GM18517 (cell line): ENCODE results near the gene KRT7.
"Not testable (repeated sequence)": the region's sequence is repeated elsewhere in the genome, so short reads cannot be mapped to it uniquely, and the experiment has no call there.

Experiments used
- ATAC-seq: cut with Tn5 transposase; IDR thresholded peaks from one replicate; pipeline ENCODE4 v1.9.1; 2021; ENCODE audit warnings: mild to moderate bottlenecking, moderate library complexity; ENCODE audit not compliant: unreplicated experiment

The KRT7 gene

DNA sequence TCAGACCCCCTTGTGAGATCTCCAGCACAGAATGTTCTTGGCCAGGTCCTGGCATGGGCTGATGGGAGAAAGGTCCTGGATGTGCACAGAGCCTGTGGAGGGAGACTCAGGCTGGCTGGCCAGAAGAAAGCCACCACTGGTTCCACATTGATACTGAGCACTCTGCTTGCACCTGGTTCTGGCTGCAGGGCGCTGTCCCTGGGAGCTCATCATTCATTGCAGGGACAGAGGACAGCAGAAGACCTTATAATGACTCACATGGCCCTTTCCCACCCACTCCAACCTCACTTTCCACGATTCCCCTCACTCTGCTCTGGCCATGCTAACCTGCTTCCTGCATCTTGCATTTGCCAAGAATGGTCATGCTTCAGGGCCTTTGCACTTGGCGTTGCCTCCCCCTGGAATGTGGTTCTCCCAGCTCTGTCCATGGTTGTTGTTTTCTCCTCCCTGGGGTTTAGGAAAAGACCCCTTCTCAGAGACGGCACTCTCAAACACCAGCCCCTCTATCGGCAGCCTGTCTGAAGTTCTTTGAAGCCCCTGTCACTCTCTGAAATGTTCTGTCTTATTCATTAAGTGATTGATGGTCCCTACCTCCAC, 10.3 kb downstream of the KRT7 start:
- ATAC-seq: no peak

DNA sequence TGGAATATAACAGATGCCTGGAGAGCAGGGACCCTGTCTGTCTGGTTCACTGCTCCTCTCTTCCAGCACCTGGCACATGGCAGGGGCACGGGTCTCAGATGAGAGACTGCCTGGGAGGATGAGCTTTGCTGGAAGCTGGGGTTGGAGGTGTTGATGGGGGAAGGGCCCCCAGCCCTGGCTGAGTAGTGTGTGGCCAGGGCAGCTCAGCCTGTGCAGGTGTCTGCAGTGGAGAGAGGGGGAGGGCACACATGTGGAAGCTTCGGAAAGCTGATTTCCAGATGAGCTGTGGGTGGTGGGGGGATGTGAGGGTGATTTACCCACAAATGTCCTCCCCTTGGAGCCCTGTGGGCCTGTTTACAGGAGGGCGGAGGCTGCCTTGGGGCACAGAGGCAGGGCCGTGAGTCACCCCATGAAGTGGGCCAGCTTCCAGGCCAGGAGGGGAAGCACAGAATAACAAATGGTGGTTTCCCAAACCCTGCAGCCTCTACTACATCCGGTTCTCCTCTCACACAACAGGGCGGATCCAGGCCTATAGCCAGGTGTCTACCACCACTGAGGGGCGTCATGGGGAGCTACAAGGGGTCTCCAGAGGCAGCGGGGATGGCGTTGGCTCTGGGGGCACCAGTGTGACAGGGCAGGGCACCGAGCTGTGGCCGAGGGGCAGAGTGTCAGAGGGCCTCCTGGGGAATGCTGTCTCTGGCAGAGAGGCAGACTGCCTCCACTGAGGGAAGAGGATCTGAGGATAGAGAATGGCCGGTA, 11.0 kb downstream of the KRT7 start:
- peak; percentile 92 for ATAC-seq

DNA sequence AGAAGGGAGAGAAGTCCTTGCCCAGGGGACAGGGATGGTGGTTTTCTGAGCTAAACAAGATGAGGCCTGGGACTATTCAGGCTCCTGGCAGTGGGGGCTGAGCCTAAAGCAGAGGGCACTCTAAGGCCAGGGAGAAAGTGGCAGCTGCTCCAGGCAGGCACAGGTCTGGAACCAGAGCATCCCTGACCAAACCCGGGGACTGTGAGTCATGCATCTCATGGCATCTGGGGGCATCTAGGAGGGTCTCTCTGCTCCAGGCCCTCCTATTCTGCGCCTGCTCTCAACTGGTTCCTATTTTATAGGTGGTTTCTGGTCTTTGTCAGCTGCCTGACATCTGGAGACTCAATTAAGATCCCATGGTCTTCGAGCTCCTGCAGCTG, 11.6 kb downstream of the KRT7 start:
- no peak for ATAC-seq

DNA sequence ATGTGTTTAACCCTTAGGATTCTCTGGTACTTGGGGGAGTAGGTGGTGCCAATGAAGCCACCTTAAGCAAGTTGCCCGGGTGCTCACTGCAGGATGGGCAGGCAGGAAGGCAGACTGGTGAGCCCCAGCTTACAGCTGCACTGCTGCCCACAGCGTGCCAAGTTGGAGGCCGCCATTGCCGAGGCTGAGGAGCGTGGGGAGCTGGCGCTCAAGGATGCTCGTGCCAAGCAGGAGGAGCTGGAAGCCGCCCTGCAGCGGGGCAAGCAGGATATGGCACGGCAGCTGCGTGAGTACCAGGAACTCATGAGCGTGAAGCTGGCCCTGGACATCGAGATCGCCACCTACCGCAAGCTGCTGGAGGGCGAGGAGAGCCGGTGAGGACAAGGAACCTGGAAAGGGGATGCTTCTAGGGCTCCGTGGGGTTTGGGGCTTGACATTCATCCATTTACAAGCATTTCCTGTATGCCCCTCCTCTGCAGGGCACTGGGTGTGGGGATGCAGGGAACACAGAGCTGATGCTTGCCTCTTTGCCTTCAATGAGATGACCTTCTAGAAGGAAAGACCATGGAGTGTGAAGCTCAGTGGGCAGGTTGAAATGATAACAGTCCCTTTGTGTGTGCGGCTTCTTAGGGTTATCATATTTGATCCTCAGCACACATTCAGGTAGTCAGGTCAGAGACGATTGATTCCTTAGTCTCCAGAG, 12.4 kb downstream of the KRT7 start:
- no peak for ATAC-seq

DNA sequence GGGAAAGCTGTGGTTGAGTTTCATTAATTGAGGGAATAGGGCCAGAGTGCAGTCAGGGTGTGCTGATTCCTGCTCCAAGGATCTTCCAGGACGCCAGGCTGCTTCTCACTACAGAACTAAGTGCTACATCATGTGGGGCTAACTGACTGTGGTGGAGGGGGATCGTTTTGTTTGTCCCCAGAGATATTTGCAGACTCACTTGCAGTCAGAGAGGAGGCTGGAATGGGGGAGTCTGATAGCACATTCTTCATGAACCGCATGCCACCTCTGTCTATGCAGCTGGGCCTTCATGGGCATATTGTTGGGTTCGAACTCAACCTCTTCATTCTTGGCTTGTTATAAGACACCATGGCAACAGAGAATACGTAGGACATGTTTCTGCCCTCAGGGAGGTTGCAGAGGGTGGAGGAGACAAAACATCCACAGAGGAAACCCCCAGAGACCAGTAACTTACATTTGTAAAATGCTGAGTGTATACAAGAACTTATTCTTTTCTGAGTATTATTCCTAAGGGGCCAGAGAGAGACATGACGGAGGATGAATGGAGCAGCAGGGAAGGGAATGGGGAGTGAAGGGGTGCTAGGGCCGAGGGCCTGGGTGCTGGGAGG, 13.0 kb downstream of the KRT7 start:
- ATAC-seq: no peak

DNA sequence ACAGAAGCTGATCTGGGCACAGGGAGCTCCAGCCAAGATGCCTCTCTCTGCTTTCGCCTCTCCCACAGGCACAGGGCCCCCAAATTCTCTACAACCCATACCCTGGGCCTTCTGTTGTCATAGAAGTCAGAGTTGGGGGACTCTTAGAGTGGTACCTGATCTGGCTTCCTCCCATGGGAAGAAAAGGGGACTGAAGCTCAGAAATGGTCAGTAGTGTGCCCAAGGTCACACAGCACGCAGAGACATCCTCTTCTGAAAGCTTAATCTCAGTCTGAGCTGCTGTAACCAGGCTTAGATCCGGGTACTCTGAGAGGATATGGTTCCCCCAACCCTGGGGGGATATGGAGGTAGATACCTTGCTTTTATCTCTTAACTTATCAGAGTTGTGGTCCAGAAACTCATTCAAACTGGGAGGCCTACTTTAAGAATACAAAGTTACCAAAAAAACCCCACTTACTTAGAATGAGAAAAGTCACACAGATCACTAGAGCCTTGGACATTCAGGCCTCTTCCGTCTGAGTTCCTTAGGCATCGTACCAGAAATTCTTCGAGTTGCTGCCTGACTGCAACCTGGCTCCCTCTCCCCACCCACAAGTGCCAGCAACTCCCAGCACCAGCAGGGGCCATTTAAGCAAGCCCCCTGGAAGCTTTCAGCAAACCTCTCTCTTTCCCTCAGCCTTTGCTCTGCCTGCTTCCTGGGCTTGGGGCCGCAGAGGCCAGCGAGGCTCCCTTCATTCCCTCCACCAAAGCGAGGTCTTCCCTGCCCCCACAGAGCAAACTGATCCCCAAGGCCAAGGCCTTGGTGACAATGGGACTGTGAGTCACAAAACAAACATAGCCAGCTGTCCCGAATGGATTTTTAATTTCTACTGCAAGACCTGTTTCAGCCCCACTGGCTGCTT, 13.9 kb downstream of the KRT7 start:
- ATAC-seq: no peak

DNA sequence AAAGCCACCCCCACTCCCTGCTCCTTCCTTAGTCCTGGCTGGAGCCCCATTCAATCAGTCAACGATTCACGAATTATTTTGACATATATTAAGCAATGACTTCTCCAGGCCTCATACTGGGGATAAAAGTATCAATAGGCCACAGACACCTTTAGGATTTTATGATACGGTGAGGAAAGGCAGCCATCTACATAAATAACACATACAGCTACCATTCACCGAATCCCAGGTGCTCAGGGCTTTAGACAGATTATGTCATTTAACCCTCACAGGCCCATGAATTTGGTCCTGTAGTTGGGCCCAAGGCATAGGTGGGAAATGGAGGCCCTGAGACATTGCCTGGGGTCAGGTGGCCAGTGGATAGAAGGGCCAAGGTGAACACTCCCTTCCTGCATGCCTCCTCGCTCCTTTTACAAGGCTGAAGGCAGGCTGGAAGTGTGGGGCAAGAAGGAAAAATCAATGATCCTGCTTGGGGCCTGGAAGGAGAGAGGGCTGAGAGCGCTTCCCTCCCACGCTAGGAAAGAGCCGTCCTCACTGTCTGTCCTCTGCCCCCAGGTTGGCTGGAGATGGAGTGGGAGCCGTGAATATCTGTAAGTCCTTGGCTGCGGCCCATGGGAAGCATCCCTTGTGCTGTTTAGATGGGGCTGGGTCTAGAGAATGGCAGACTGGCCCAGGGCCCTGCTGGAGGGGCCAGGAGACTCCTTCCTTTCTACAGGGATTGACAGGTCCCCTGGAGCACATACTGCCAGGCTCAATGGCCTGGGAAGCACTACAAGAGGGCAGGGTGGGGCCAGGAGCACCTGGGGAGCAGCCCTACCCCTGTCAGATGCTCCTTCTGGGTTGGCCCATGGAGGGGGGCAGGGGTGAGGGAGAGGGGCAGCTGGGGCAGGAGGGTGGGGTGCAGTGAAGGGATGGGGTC, 14.8 kb downstream of the KRT7 start:
- no peak for ATAC-seq

DNA sequence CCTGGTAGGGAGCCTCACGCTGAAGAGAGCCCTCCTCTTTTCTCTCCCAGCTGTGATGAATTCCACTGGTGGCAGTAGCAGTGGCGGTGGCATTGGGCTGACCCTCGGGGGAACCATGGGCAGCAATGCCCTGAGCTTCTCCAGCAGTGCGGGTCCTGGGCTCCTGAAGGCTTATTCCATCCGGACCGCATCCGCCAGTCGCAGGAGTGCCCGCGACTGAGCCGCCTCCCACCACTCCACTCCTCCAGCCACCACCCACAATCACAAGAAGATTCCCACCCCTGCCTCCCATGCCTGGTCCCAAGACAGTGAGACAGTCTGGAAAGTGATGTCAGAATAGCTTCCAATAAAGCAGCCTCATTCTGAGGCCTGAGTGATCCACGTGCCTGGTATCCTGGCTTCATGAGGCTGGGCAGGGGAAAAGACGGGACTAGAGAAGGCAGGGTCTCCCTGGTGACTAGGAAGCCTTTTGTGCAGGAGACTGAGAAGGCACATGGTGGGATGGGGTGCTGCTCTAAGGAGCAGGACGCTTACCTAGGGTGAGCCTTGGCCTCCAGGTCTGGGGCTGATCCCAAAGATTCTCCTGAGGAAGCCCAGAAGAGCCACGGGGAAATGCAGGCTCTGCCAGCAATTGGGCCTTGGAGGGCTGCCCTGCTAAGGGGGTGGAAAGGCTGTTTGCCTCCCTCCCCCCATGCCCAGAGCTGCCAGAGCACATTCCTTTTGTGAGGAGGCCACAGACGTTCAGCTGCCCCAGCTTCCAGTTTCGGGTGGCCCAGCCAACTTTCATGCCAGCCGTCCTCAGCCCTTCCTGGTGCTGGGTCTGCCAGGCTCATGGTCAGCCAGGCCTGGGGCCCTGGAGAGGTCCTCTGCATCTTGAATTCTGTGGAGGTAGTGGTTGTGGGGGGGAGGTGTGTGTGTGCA, 15.8 kb downstream of the KRT7 start:
- ATAC-seq: no peak

DNA sequence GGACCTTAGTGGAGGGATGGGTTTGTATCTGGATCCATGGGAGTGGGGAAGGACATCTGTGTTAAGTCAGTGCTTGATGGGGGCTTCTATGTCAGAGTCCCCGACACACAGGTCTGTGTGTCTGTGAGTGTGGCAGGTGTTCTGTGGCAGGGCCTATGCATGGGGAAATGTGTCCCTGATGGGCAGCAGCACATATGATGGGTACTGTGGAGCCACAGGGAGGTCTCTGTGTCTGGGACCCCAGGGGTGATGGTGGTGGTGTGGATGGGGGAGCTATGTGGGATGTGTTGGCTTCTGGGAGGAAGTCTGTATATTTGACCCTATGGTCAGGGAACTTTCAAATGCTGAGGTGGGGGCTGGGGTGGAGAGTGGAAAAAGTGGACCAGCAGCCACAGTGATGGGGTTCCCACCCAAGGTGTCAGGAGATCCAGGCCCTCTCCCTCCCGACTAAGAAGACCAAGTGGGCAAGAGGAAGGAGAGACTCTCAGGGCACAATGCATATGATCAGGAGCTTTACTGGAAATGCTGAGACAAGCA, 16.5 kb downstream of the KRT7 start:
- ATAC-seq: no peak

DNA sequence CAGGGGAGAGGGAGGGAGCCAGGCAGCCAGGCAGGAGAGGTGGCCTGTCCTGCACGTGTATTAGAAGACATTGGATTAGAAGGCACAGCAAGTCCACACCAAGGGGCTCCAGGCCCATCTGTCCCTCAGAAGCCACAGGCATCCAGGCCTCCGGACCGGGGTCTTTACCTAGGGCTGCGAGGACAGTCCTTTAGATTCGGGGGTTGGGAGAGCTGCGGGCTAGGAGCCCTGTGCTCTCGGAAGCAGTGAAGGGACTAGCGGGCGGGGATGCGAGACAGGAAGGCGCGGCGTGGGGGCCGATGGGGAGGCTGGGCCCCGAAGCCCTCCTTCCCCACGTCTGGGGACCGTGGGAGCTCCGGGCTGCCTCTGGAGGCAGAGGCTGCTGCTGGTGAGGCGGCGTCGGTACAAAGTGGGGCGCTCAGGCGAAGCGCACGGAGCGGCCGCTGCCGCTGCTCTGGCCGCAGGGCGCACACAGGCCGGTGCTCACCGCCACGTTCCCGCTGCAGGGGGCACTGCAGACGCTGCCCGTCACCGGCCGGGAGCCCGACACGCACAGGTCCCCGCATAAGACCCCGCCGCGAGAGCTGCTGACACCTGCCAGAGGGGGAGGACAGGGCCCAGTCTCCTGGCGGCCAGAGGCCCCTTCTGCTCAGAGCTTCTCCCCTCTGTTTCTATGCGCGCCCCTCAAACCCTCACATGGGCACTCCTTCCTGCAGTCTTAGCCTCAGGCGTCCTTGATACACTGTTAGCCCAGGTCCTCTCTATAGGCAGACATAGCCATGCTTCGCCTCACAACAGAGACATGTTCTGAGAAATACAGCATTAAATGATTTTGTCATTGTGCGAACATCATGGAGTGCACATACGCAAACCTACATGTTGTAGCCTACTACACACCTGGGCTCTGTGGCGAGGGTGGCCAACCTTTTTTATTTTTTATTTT, 17.3 kb downstream of the KRT7 start:
- ATAC-seq: no peak

DNA sequence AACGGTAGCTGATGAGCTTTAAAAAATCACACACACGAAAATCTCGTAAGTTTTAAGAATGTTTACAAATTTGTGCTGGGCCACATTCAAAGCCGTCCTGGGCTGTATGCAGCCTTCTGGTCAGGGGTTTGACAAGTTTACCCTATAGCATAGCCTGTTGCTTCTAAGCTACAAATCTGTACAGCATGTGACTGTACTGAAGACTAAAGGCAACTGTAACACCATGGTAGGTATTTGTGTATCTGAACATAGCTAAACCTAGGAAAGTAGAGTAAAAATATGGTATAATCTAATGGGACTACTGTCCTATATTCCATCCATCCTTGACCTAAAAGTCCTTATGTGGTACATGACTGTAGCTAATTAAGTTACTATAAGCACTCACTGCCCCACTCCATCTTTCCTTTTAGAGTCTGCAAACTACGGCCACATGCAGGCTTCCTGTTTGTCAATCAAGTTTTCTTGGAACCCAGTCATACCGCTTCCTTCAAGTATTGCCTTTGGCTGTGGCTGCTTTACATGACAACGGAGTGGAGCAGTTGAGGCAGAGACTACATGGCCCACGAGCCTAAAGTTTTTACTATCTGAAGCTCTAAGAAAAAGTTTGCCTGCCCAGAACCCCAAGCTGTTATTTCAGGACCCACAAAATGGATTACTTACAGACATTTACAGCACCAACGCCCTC, 18.5 kb downstream of the KRT7 start:
- ATAC-seq: no peak

DNA sequence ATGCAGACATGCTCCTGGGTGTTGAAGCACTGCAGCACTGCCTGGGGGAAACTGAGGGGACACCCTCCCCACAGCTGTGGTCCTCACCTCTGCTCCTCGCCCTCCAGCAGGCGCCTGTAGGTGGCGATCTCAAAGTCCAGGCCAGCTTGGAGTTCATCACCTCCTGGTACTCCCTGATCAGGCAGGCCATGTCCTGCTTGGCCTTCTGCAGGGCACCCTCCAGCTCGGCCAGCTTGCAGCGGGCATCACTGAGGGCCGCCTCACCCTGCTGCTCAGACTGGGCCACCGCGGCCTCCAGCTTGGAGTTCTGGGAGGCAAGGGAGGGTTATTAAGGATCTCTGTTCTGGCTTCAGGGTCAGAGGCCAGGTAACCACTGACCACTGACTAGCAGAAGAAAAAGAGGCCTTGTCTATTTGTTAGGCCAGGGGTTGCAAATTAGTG, 19.2 kb downstream of the KRT7 start:
- ATAC-seq: not testable (repeated sequence)

DNA sequence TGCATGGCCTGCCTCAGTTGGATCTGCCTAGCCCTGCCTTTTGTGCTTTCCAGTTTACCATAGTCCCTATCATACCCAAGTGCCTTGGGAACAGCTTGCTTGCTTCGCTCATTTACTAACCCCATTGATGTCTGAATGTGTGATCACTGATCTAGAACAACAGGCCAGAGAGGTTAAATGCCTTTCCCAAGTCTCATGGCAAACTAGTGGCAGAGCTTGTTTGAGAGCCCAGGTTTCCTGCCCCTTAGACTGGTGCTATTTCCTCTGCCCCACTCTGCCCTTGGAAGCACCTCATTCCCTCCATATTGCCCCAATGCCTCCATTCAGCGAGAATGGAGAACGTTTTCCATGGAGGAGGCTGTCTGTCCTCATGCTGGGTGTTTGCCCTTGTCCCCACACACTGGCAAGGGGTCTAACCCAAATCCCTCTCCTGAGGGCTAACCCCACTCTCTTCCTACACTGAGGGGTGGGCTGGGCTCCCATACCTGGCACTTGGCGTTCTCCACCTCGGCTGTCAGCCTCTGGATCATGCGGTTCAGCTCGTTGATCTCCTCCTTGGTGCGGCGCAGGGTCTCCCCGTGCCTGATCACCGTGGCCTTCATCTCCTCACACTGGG, 19.8 kb downstream of the KRT7 start:
- no peak for ATAC-seq

DNA sequence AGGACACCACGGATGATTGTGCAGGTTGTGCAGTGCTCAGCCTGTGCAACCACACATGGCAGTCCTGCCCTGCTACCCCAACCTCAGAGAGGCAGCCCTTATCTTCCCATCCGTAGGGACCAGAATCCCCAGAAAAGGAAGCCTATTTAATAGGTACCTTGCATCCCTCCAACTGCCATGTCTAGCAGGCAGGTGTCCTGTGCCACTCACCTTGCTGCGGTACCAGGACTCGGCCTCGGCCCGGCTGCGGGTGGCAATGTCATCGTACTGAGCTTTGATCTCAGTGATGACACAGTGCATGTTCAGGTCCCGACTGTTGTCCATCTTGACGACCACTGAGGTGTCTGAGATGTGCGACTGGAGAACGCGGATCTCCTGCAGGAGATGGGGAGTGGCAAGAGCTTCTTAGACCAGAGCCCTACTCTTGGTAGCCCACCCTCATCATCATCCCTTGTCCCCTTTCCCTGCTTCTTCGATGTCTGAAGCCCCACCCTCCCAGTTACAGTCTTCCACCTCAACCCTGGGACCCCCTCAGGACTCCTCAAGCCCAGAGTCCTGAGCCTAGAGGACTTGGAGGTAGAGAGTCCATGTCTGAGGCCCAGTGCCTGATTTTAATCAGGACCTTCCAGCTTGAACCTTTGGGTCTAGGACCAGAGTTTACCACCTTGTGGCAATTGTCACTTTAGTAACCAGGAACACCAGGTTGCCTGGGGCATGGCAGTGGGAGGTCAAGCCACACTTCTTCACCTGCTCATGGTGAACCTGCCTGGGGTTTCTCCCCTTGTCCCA, 20.5 kb downstream of the KRT7 start:
- ATAC-seq: no peak

DNA sequence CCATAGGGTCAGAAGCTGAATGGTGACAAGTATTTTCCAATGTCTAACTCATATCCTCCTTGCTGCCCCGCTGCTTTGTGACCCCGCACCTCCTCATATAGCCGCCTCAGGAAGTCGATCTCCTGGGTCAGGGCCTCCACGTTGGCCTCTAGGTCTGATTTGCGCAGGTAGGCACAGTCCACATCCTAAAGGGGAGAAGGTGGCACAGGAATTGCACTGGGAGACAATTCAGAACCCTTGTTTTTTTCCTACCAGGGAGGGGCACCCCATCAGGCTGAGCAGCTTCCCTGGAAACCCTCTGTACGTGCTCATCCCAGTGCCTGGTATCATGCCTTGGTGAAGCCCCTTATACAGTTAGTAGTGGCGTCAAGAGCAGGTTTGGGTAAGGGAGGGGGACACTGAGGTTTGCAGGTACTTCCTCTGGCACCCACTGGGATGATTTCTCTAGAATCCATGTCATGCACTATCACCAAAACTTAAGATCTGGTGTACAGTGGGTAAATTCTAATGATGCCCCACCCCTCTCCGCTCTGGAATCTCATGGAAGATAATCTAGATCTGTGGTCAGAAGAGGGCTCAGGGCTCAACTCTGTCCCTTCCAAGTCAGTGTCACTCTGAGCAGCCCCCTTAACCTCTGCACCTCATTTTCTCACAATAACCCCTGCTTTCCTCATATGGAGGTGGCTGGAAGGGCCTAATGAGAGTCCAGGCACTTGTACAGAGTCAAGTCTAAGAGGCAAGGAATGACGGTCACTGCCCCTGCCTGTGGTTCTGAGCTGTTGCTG, 21.3 kb downstream of the KRT7 start:
- ATAC-seq: no peak
